ENCODE data around the gene SCUBE3.

SCUBE3 gene

GRCh38 chr6:35272005-35272404, 58.2 kb downstream of the SCUBE3 start:
- no peak for DNase-seq (ENCODE audit: low spot score)

- DNase-seq (ENCODE audit: low spot score), result no peak
Measured at GRCh38 chr6:35273822-35274559, 60.2 kb downstream of the SCUBE3 start.

- DNase-seq (ENCODE audit: low spot score), result no peak
Measured at GRCh38 chr6:35275744-35276260, 62.0 kb downstream of the SCUBE3 start.

GRCh38 chr6:35278708-35279107, 65.0 kb downstream of the SCUBE3 start:
- DNase-seq (ENCODE audit: low spot score), result no peak

GRCh38 chr6:35280903-35281302, 67.1 kb downstream of the SCUBE3 start:
- no peak for DNase-seq (ENCODE audit: low spot score)

GRCh38 chr6:35282472-35282871, 68.7 kb downstream of the SCUBE3 start:
- DNase-seq (ENCODE audit: low spot score), result no peak

- DNase-seq (ENCODE audit: low spot score), result no peak
Measured at GRCh38 chr6:35283361-35283760, 69.6 kb downstream of the SCUBE3 start.

- DNase-seq (ENCODE audit: low spot score), result no peak
Measured at GRCh38 chr6:35287671-35288396, 74.1 kb downstream of the SCUBE3 start.

GRCh38 chr6:35288834-35289233, 75.1 kb downstream of the SCUBE3 start:
- no peak for DNase-seq (ENCODE audit: low spot score)

- DNase-seq (ENCODE audit: low spot score), result no peak
Measured at GRCh38 chr6:35291491-35291890, 77.7 kb downstream of the SCUBE3 start.

GRCh38 chr6:35292494-35292893, 78.7 kb downstream of the SCUBE3 start:
- no peak for DNase-seq (ENCODE audit: low spot score)

- no peak for DNase-seq (ENCODE audit: low spot score)
Measured at GRCh38 chr6:35293681-35294080, 79.9 kb downstream of the SCUBE3 start.

- DNase-seq (ENCODE audit: low spot score), result peak; percentile 68
Measured at GRCh38 chr6:35294308-35294945, 80.7 kb downstream of the SCUBE3 start.

- DNase-seq (ENCODE audit: low spot score), result no peak
Measured at GRCh38 chr6:35295036-35295435, 81.3 kb downstream of the SCUBE3 start.

- DNase-seq (ENCODE audit: low spot score), result no peak
Measured at GRCh38 chr6:35295521-35296315, 82.0 kb downstream of the SCUBE3 start.

GRCh38 chr6:35296931-35297600, 83.3 kb downstream of the SCUBE3 start:
- no peak for DNase-seq (ENCODE audit: low spot score)

GRCh38 chr6:35297601-35298481, 84.1 kb downstream of the SCUBE3 start, which contains the start of gene DEF6:
DEF6 (plus strand) TSS chr6:35297818; CDS start chr6:35297857, 39 bp downstream.
- peak; percentile 93 for DNase-seq (ENCODE audit: low spot score)

- no peak for DNase-seq (ENCODE audit: low spot score)
Measured at GRCh38 chr6:35298625-35299140, 84.9 kb downstream of the SCUBE3 start.

GRCh38 chr6:35299674-35300073, 85.9 kb downstream of the SCUBE3 start:
- peak; percentile 44 for DNase-seq (ENCODE audit: low spot score)

GRCh38 chr6:35300848-35301247, 87.1 kb downstream of the SCUBE3 start:
- no peak for DNase-seq (ENCODE audit: low spot score)
